Muscle of leg (tissue), 11 donors: ENCODE data around the gene UBE2E2. TPM values are rescaled to one million over a fixed set of nuclear protein-coding genes. Genes with fewer than 3 reads are reported as not detected.
"Not testable (repeated sequence)": the region's sequence is repeated elsewhere in the genome, so short reads cannot be mapped to it uniquely, and the experiment has no call there.

Experiments used
- DNase-seq: peaks from one replicate; pipeline ENCODE4 v3.0.0; 2013
- H3K27ac ChIP-seq: one replicate; pipeline ENCODE4 v1.5.1; 2013; ENCODE audit warnings: mild to moderate bottlenecking, low read length, control low read depth
- H3K27me3 ChIP-seq: one replicate; pipeline ENCODE4 v1.6.1; 2013; ENCODE audit warnings: low read length; ENCODE audit not compliant: control insufficient read depth, insufficient read depth
- H3K36me3 ChIP-seq: one replicate; pipeline ENCODE4 v1.6.1; 2013; ENCODE audit warnings: low read length; ENCODE audit not compliant: control insufficient read depth, insufficient read depth
- H3K4me1 ChIP-seq: one replicate; pipeline ENCODE4 v1.6.1; 2013; ENCODE audit warnings: low read length; ENCODE audit not compliant: control insufficient read depth, insufficient read depth
- H3K4me3 ChIP-seq: one replicate; pipeline ENCODE4 v1.5.1; 2013; ENCODE audit warnings: low read length, control low read depth
- H3K9me3 ChIP-seq: replicated peaks from 2 replicates; pipeline ENCODE4 v1.6.1; 2013; ENCODE audit warnings: low read depth, low read length; ENCODE audit not compliant: control insufficient read depth
- WGBS: methylation state at CpG from one replicate; pipeline ENCODE4 v1.1.5; 2013; ENCODE audit warnings: missing lambda C conversion rate; ENCODE audit not compliant: insufficient coverage; 5-methylcytosine and 5-hydroxymethylcytosine counted together
- polyA plus RNA-seq, 8 donors: library from polyadenylated mRNA; unstranded; fragments of 120-200 nt; gene quantifications; one replicate each; pipeline versions ENCODE4 v1.2.1 to v1.2.3, GENCODE V29; 2013; ENCODE audit warnings: inconsistent platforms in 1 of 8, low replicate concordance in 1 of 8; ENCODE audit not compliant: insufficient read length in 8 of 8, insufficient read depth in 1 of 8
- total RNA-seq: library from RNA; stranded (reverse); fragments of 120-200 nt; gene quantifications from one replicate; pipeline ENCODE4 v1.2.4, GENCODE V29; 2013

The UBE2E2 gene
- total and polyA plus RNA-seq, 9 donors, result 19.2 to 41.4 (median 35.1) TPM

GRCh38 chr3:23166276-23166675, 36.9 kb upstream of the UBE2E2 start:
- H3K9me3 ChIP-seq, result no peaks in the 10 kb centered on the region
- H3K27me3 ChIP-seq, result no peaks in the 10 kb centered on the region
- WGBS, result 52% methylated on average over 2 of the region's 3 CpGs
- no peak overlapping the region for H3K4me3 ChIP-seq
- no peaks in the 10 kb centered on the region for H3K36me3 ChIP-seq
- H3K4me1 ChIP-seq, result no peaks in the 10 kb centered on the region
- DNase-seq, result no peak
- H3K27ac ChIP-seq, result no peak overlapping the region

GRCh38 chr3:23166845-23167244, 36.3 kb upstream of the UBE2E2 start:
- Histone ChIP-seq H3K9me3 (no peaks in the 10 kb centered on the region), H3K36me3 (no peaks in the 10 kb centered on the region), H3K27me3 (no peaks in the 10 kb centered on the region), H3K4me1 (no peaks in the 10 kb centered on the region), H3K27ac (no peak overlapping the region), H3K4me3 (no peak overlapping the region)
- WGBS, result no CpG with 5 or more reads among the region's 1 CpG
- DNase-seq, result no peak

- no peaks in the 10 kb centered on the region for H3K9me3 ChIP-seq
- peaks cover 3% of the 10 kb centered on the region for H3K4me1 ChIP-seq
- no peaks in the 10 kb centered on the region for H3K36me3 ChIP-seq
- H3K27me3 ChIP-seq, result no peaks in the 10 kb centered on the region
- no peak overlapping the region for H3K4me3 ChIP-seq
- H3K27ac ChIP-seq, result no peak overlapping the region
- 95% methylated on average over 4 of the region's 5 CpGs for WGBS
- no peak for DNase-seq
These were observed 33.6 kb upstream of the UBE2E2 start for GRCh38 chr3:23169551-23169950.

- 100% methylated on average over 1 of the region's 2 CpGs for WGBS
- H3K4me1 ChIP-seq, result peaks cover 5% of the 10 kb centered on the region
- H3K27ac ChIP-seq, result no peak overlapping the region
- DNase-seq, result no peak
- no peaks in the 10 kb centered on the region for H3K9me3 ChIP-seq
- no peak overlapping the region for H3K4me3 ChIP-seq
- H3K36me3 ChIP-seq, result no peaks in the 10 kb centered on the region
- H3K27me3 ChIP-seq, result no peaks in the 10 kb centered on the region
These were observed 32.8 kb upstream of the UBE2E2 start for GRCh38 chr3:23170291-23170690.

- Histone ChIP-seq H3K9me3 (no peaks in the 10 kb centered on the region), H3K27ac (no peak overlapping the region), H3K27me3 (no peaks in the 10 kb centered on the region), H3K36me3 (no peaks in the 10 kb centered on the region), H3K4me1 (peaks cover 5% of the 10 kb centered on the region), H3K4me3 (no peak overlapping the region)
- no peak for DNase-seq
- no CpG with 5 or more reads among the region's 2 CpGs for WGBS
These were observed 31.1 kb upstream of the UBE2E2 start for GRCh38 chr3:23172059-23172458.

GRCh38 chr3:23174426-23175039, 28.6 kb upstream of the UBE2E2 start:
- peak; percentile 60 for DNase-seq

GRCh38 chr3:23175341-23176083, 27.6 kb upstream of the UBE2E2 start:
- Histone ChIP-seq H3K27ac (no peak overlapping the region), H3K4me1 (peaks cover 5% of the 10 kb centered on the region), H3K36me3 (no peaks in the 10 kb centered on the region), H3K9me3 (peaks cover 2% of the 10 kb centered on the region), H3K4me3 (no peak overlapping the region), H3K27me3 (no peaks in the 10 kb centered on the region)
- DNase-seq, result no peak
- no CpG with 5 or more reads among the region's 2 CpGs for WGBS

More at GRCh38 chr3:23174426-23175039, 28.6 kb upstream of the UBE2E2 start:
- Histone ChIP-seq H3K36me3 (no peaks in the 10 kb centered on the region), H3K4me3 (no peak overlapping the region), H3K9me3 (peaks cover 2% of the 10 kb centered on the region), H3K27ac (no peak overlapping the region), H3K4me1 (peaks cover 5% of the 10 kb centered on the region), H3K27me3 (no peaks in the 10 kb centered on the region)
- 29% methylated on average over 1 of the region's 3 CpGs for WGBS

- H3K9me3 ChIP-seq, DNase-seq, H3K27ac ChIP-seq, H3K4me3 ChIP-seq, H3K27me3 ChIP-seq, H3K4me1 ChIP-seq, H3K36me3 ChIP-seq: not testable (repeated sequence)
- no CpG with 5 or more reads among the region's 4 CpGs for WGBS
These were observed 26.3 kb upstream of the UBE2E2 start for GRCh38 chr3:23176839-23177238.

- Histone ChIP-seq H3K27me3 (no peaks in the 10 kb centered on the region), H3K27ac (no peak overlapping the region), H3K4me3 (no peak overlapping the region), H3K9me3 (no peaks in the 10 kb centered on the region), H3K36me3 (no peaks in the 10 kb centered on the region), H3K4me1 (no peaks in the 10 kb centered on the region)
- WGBS, result no CpG with 5 or more reads among the region's 3 CpGs
- no peak for DNase-seq
These were observed 20.1 kb upstream of the UBE2E2 start for GRCh38 chr3:23182996-23183513.

- H3K27me3 ChIP-seq, result no peaks in the 10 kb centered on the region
- H3K36me3 ChIP-seq, result no peaks in the 10 kb centered on the region
- H3K9me3 ChIP-seq, result no peaks in the 10 kb centered on the region
- DNase-seq, result peak; percentile 40
- WGBS, result 0% methylated on average over 2 of the region's 3 CpGs
- no peak overlapping the region for H3K4me3 ChIP-seq
- no peak overlapping the region for H3K27ac ChIP-seq
- no peaks in the 10 kb centered on the region for H3K4me1 ChIP-seq
These were observed 19.4 kb upstream of the UBE2E2 start for GRCh38 chr3:23183731-23184130.
